HCT116 (cell line): ENCODE results near the gene ZNF493. TPM values are rescaled to one million over a fixed set of nuclear protein-coding genes. Genes with fewer than 3 reads are reported as not detected.

ENCODE experiments used
- ATAC-seq: fragments of 200-7000 bp; cut with Tn5 transposase; 2 replicates; pipeline ENCODE4 v1.9.1; 2020; ENCODE audit warnings: mild to moderate bottlenecking, moderate library complexity
- BruUV-seq: library from RNA; stranded (reverse); fragments of 400-500 nt; replicated peaks from 2 replicates; lab custom pipeline; 2021; lab: Mats Ljungman, UMichigan
- CTCF ChIA-PET: fragments of 300-600 bp; sonication (Branson Sonifier 250); formaldehyde crosslinking; loops from one replicate; lab custom pipeline; 2021; ENCODE audit warnings: antibody characterized with exemption; lab: Charles Lee
- POLR2A ChIA-PET: fragments of 300-600, 350-600 bp; sonication (Branson Sonifier 250); formaldehyde crosslinking; loops from one replicate; lab custom pipeline; 2021; ENCODE audit warnings: antibody characterized with exemption; lab: Charles Lee
- RAD21 ChIA-PET, 2 experiments: fragments of 300-600 bp; sonication (Branson Sonifier 250); formaldehyde crosslinking; loops; one replicate each; lab custom pipeline; 2023; ENCODE audit warnings: low total read pairs in 2 of 2; ENCODE audit not compliant: uncharacterized antibody in 2 of 2, unreplicated experiment in 2 of 2, low non-redundant PET in 1 of 2; lab: Charles Lee
- DNase-seq: peaks from one replicate; pipeline ENCODE4 v3.0.0-alpha.2; 2010; ENCODE audit warnings: low read depth, low spot score
- H2AFZ ChIP-seq: fragments of 200-600 bp; shearing (Covaris generic), sonication (generic); 2 replicates; pipeline ENCODE4 v1.6.1; 2017; ENCODE audit warnings: low read depth, mixed run types, mixed read lengths, antibody characterized with exemption, low read length; ENCODE audit not compliant: poor library complexity, severe bottlenecking
- H3K27ac ChIP-seq: 2 replicates; pipeline ENCODE4 v1.5.1; 2012; ENCODE audit warnings: low read depth, low read length
- H3K27me3 ChIP-seq: fragments of 200-600 bp; sonication (generic); 2 replicates; pipeline ENCODE4 v1.6.1; 2016; ENCODE audit warnings: mixed run types, low read length, mixed read lengths; ENCODE audit not compliant: insufficient read depth
- H3K36me3 ChIP-seq, 2 experiments: fragments of 200-500 bp in 1 of 2; fragments of 200-600 bp in 1 of 2; sonication (Bioruptor generic) in 1 of 2; sonication (generic) in 1 of 2; 2 replicates each; pipeline versions ENCODE4 v1.5.1 to v1.6.1; 2014 to 2016; ENCODE audit warnings: low read length in 2 of 2, inconsistent platforms in 1 of 2, mixed read lengths in 1 of 2, mixed run types in 1 of 2; ENCODE audit not compliant: insufficient read depth in 2 of 2, control insufficient read depth in 1 of 2
- H3K4me1 ChIP-seq, 2 experiments: fragments of 200-600 bp in 1 of 2; sonication (generic) in 1 of 2; 2 replicates each; pipeline versions ENCODE4 v1.5.1 to v1.6.1; 2012 to 2017; ENCODE audit warnings: low read length in 2 of 2, inconsistent platforms in 1 of 2, mild to moderate bottlenecking in 1 of 2, mixed read lengths in 1 of 2, mixed run types in 1 of 2, moderate library complexity in 1 of 2; ENCODE audit not compliant: insufficient read depth in 2 of 2, control insufficient read depth in 1 of 2
- H3K4me2 ChIP-seq: fragments of 200-600 bp; sonication (generic); 2 replicates; pipeline ENCODE4 v1.6.1; 2017; ENCODE audit warnings: mixed run types, low read length, mixed read lengths
- H3K4me3 ChIP-seq, 2 experiments: fragments of 200-600 bp in 1 of 2; sonication (generic) in 1 of 2; replicated peaks in 1 of 2; 2 replicates each; pipeline ENCODE4 v1.5.1; 2011 to 2016; ENCODE audit warnings: low read length in 2 of 2, control low read depth in 1 of 2, low read depth in 1 of 2, mild to moderate bottlenecking in 1 of 2, mixed read lengths in 1 of 2, mixed run types in 1 of 2
- H3K79me2 ChIP-seq: fragments of 200-600 bp; sonication (generic); 2 replicates; pipeline ENCODE4 v1.6.1; 2017; ENCODE audit warnings: mild to moderate bottlenecking, mixed run types, low read length, moderate library complexity, mixed read lengths; ENCODE audit not compliant: insufficient read depth
- H3K9ac ChIP-seq: fragments of 200-600 bp; sonication (generic); 2 replicates; pipeline ENCODE4 v1.6.1; 2016; ENCODE audit warnings: low read length, mixed read lengths
- H3K9me2 ChIP-seq: fragments of 200-600 bp; sonication (generic), shearing (Covaris generic); 2 replicates; pipeline ENCODE4 v1.6.1; 2017; ENCODE audit warnings: mixed run types, mild to moderate bottlenecking, moderate library complexity; ENCODE audit not compliant: insufficient read depth
- H3K9me3 ChIP-seq, 2 experiments: fragments of 200-500 bp in 1 of 2; fragments of 200-600 bp in 1 of 2; sonication (Bioruptor generic) in 1 of 2; sonication (generic) in 1 of 2; 2 replicates each; pipeline ENCODE4 v1.6.1; 2014 to 2017; ENCODE audit warnings: low read length in 2 of 2, mixed read lengths in 2 of 2, inconsistent platforms in 1 of 2, low read depth in 1 of 2, mild to moderate bottlenecking in 1 of 2, mixed run types in 1 of 2, moderate library complexity in 1 of 2; ENCODE audit not compliant: control insufficient read depth in 1 of 2, insufficient read depth in 1 of 2
- H4K20me1 ChIP-seq: fragments of 200-600 bp; sonication (generic), shearing (Covaris generic); 2 replicates; pipeline ENCODE4 v1.6.1; 2017; ENCODE audit warnings: mixed run types, mild to moderate bottlenecking, moderate library complexity; ENCODE audit not compliant: insufficient read depth
- CBX3 ChIP-seq: IDR thresholded peaks from 2 replicates; pipeline ENCODE4 v1.6.1; 2012; ENCODE audit warnings: low read depth
- EGR1 ChIP-seq: IDR thresholded peaks from 2 replicates; pipeline ENCODE4 v1.6.1; 2012; ENCODE audit warnings: low read depth
- ELF1 ChIP-seq: IDR thresholded peaks from 2 replicates; pipeline ENCODE4 v1.6.1; 2012; ENCODE audit warnings: low read depth, borderline replicate concordance
- FOSL1 ChIP-seq: IDR thresholded peaks from 2 replicates; pipeline ENCODE4 v1.6.1; 2012; ENCODE audit warnings: low read depth
- POLR2AphosphoS5 ChIP-seq: IDR thresholded peaks from 2 replicates; pipeline ENCODE4 v1.6.1; 2011; ENCODE audit warnings: mild to moderate bottlenecking, low read depth, low read length, moderate library complexity
- REST ChIP-seq: IDR thresholded peaks from 2 replicates; pipeline ENCODE4 v1.6.1; 2012; ENCODE audit warnings: low read depth
- SIN3A ChIP-seq: IDR thresholded peaks from 2 replicates; pipeline ENCODE4 v1.6.1; 2012; ENCODE audit warnings: low read depth
- SRF ChIP-seq: IDR thresholded peaks from 2 replicates; pipeline ENCODE4 v1.6.1; 2012; ENCODE audit warnings: low read depth
- TCF7L2 ChIP-seq: IDR thresholded peaks from 2 replicates; pipeline ENCODE4 v1.7.0; 2011; ENCODE audit warnings: borderline replicate concordance, inconsistent platforms; ENCODE audit not compliant: insufficient read depth, insufficient read length; ENCODE audit errors: extremely low read depth
- ZBTB33 ChIP-seq: IDR thresholded peaks from 2 replicates; pipeline ENCODE4 v1.6.1; 2011; ENCODE audit warnings: mild to moderate bottlenecking, low read length, moderate library complexity; ENCODE audit not compliant: insufficient replicate concordance; ENCODE audit errors: extremely low read depth
- ZNF274 ChIP-seq: fragments of 200-500 bp; sonication (Bioruptor generic); IDR thresholded peaks from 2 replicates; pipeline ENCODE4 v1.6.1; 2014; ENCODE audit warnings: mild to moderate bottlenecking, low read depth, low read length, inconsistent platforms
- intact Hi-C: fragments of 100-400 bp; cut with micrococcal nuclease; formaldehyde crosslinking; loops from 2 replicates; pipeline ENCODE4 v1.10.0; 2022
- total RNA-seq: library from RNA; stranded (reverse); gene quantifications from one replicate; pipeline ENCODE4 v1.2.1, GENCODE V29; 2021; ENCODE audit not compliant: unreplicated experiment
- TF ChIP-seq, protein P1 (sequence below), 3 experiments: fragments of 200-600 bp in 1 of 3; sonication (generic) in 1 of 3; IDR thresholded peaks in 2 of 3; conservative IDR thresholded peaks in 1 of 3; 2 replicates each; pipeline ENCODE4 v1.5.1; 2012 to 2017; ENCODE audit warnings: low read depth in 2 of 3, low read length in 2 of 3, antibody characterized with exemption in 1 of 3, borderline replicate concordance in 1 of 3, control low read depth in 1 of 3, mild to moderate bottlenecking in 1 of 3, mixed read lengths in 1 of 3, mixed run types in 1 of 3, moderate library complexity in 1 of 3; ENCODE audit not compliant: insufficient read depth in 1 of 3
- TF ChIP-seq, protein P2 (sequence below): IDR thresholded peaks from 2 replicates; pipeline ENCODE4 v1.6.1; 2012

The ZNF493 gene
- total RNA-seq, 1 experiment from 2014 or later: 2.2 TPM

DNA sequence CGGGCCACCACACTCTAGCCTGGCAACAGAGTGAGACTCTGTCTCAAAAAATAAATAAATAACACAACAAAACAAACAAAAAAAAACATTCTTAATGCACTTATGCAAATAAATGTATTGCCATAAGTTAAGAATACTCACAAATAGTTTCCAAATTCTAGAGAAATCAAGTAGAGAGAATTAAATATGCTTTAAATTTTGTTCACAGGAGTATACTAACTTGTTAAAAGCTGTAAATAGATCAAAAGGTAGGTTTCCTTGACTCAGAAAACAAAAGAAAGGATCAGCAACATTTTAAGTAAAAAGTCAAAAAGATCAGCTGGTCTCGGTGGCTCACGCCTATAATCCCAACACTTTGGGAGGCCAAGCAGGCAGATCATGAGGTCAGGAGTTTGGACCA, 58.0 kb downstream of the ZNF493 start:
- Histone ChIP-seq H3K79me2 (no peaks in the 10 kb centered on the region), H3K27me3 (no peaks in the 10 kb centered on the region), H3K4me1 (no peaks in the 10 kb centered on the region), H3K4me3 (no peak overlapping the region), H3K9me3 (peaks cover 0 to 7% of the 10 kb centered on the region in 2 experiments; a peak in 1 of 4 replicates), H2AFZ (no peak overlapping the region), H4K20me1 (no peaks in the 10 kb centered on the region), H3K4me2 (no peak overlapping the region), H3K9me2 (no peaks in the 10 kb centered on the region), H3K36me3 (no peaks in the 10 kb centered on the region), H3K9ac (no peak overlapping the region), H3K27ac (no peak overlapping the region)
- ATAC-seq: no peak
- no peak for DNase-seq
- BruUV-seq: no TSS peak
- TF ChIP-seq TCF7L2 (no peak), SIN3A (no peak), FOSL1 (no peak), REST (no peak), ELF1 (no peak), ZBTB33 (no peak), POLR2AphosphoS5 (no peak), ZNF274 (no peak), EGR1 (no peak), SRF (no peak), CBX3 (no peak)
- TF ChIP-seq, protein P1, sequence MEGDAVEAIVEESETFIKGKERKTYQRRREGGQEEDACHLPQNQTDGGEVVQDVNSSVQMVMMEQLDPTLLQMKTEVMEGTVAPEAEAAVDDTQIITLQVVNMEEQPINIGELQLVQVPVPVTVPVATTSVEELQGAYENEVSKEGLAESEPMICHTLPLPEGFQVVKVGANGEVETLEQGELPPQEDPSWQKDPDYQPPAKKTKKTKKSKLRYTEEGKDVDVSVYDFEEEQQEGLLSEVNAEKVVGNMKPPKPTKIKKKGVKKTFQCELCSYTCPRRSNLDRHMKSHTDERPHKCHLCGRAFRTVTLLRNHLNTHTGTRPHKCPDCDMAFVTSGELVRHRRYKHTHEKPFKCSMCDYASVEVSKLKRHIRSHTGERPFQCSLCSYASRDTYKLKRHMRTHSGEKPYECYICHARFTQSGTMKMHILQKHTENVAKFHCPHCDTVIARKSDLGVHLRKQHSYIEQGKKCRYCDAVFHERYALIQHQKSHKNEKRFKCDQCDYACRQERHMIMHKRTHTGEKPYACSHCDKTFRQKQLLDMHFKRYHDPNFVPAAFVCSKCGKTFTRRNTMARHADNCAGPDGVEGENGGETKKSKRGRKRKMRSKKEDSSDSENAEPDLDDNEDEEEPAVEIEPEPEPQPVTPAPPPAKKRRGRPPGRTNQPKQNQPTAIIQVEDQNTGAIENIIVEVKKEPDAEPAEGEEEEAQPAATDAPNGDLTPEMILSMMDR (IDR thresholded peaks at IDR 0.05 in 2 of 3, conservative IDR thresholded peaks at IDR 0.05 in 1 of 3; ENCODE audit: borderline replicate concordance in 1 of 3, insufficient read depth in 1 of 3, low read depth in 2 of 3, low read length in 2 of 3): no peak
- TF ChIP-seq, protein P2, sequence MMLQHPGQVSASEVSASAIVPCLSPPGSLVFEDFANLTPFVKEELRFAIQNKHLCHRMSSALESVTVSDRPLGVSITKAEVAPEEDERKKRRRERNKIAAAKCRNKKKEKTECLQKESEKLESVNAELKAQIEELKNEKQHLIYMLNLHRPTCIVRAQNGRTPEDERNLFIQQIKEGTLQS: no peak
- intact Hi-C loops: no loop called here
- ChIA-PET CTCF (no interaction called here), RAD21 (no interaction called here), POLR2A (no interaction called here)
